SK-N-SH (cell line): ENCODE results near the gene S100B. TPM values are rescaled to one million over a fixed set of nuclear protein-coding genes. Genes with fewer than 3 reads are reported as not detected.

Source experiments
- CTCF ChIA-PET: fragments of 300-600, 350-600 bp; formaldehyde crosslinking; extraction: SDS; loops from one replicate; lab custom pipeline; 2021; lab: Yijun Ruan, JAX
- POLR2A ChIA-PET: fragments of 350-600 bp; sonication (Branson Sonifier 250); formaldehyde crosslinking; extraction: SDS; loops from one replicate; lab custom pipeline; 2020; ENCODE audit warnings: antibody characterized with exemption, inconsistent platforms; lab: Yijun Ruan, JAX
- DNase-seq: peaks from one replicate; pipeline ENCODE4 v3.0.0; 2012
- H2AFZ ChIP-seq: fragments of 200-600 bp; sonication (generic); 2 replicates; pipeline ENCODE4 v1.8.1; 2016; ENCODE audit warnings: antibody characterized with exemption, mild to moderate bottlenecking, low read depth
- H3F3A ChIP-seq: fragments of 200-600 bp; sonication (generic); replicated peaks from 2 replicates; pipeline ENCODE3; 2016; ENCODE audit warnings: antibody characterized with exemption, mild to moderate bottlenecking; ENCODE audit not compliant: insufficient read depth
- H3K27ac ChIP-seq, 2 experiments: fragments of 200-500 bp in 1 of 2; fragments of 200-600 bp in 1 of 2; sonication (Bioruptor generic) in 1 of 2; sonication (generic), shearing (Covaris generic) in 1 of 2; 2 replicates each; pipeline versions ENCODE4 v1.5.1 to v1.6.1; 2014 to 2016; ENCODE audit warnings: low read depth in 2 of 2, inconsistent platforms in 1 of 2, low read length in 1 of 2, mild to moderate bottlenecking in 1 of 2, mixed read lengths in 1 of 2
- H3K27me3 ChIP-seq: fragments of 200-600 bp; sonication (generic), shearing (Covaris generic); 2 replicates; pipeline ENCODE4 v1.6.1; 2016; ENCODE audit warnings: mixed run types; ENCODE audit not compliant: insufficient read depth
- H3K36me3 ChIP-seq, 2 experiments: fragments of 200-500 bp in 1 of 2; fragments of 200-600 bp in 1 of 2; sonication (Bioruptor generic) in 1 of 2; sonication (generic) in 1 of 2; replicated peaks in 1 of 2; 2 replicates each; pipeline versions ENCODE3 to v1.5.1; 2014 to 2016; ENCODE audit warnings: low read length in 1 of 2, mild to moderate bottlenecking in 1 of 2; ENCODE audit not compliant: insufficient read depth in 2 of 2, control insufficient read depth in 1 of 2
- H3K4me1 ChIP-seq, 2 experiments: fragments of 200-500 bp in 1 of 2; fragments of 200-600 bp in 1 of 2; sonication (Bioruptor generic) in 1 of 2; sonication (generic), shearing (Covaris generic) in 1 of 2; 2 replicates each; pipeline versions ENCODE4 v1.5.1 to v1.6.1; 2014 to 2016; ENCODE audit warnings: low read depth in 1 of 2, low read length in 1 of 2, mixed run types in 1 of 2; ENCODE audit not compliant: insufficient read depth in 2 of 2, control insufficient read depth in 1 of 2
- H3K4me2 ChIP-seq: fragments of 200-600 bp; sonication (generic), shearing (Covaris generic); 2 replicates; pipeline ENCODE4 v1.6.1; 2017; ENCODE audit warnings: mixed run types
- H3K4me3 ChIP-seq, 2 experiments: fragments of 200-500 bp in 1 of 2; fragments of 200-600 bp in 1 of 2; sonication (Bioruptor generic) in 1 of 2; sonication (generic), shearing (Covaris generic) in 1 of 2; 2 replicates each; pipeline versions ENCODE4 v1.5.1 to v1.8.1; 2014 to 2016; ENCODE audit warnings: low read depth in 2 of 2, inconsistent platforms in 1 of 2, low read length in 1 of 2, mild to moderate bottlenecking in 1 of 2, mixed read lengths in 1 of 2, moderate library complexity in 1 of 2
- H3K79me2 ChIP-seq: fragments of 200-600 bp; sonication (generic); 2 replicates; pipeline ENCODE4 v1.8.1; 2017; ENCODE audit warnings: mild to moderate bottlenecking; ENCODE audit not compliant: insufficient read depth
- H3K9ac ChIP-seq: fragments of 200-600 bp; sonication (generic); 2 replicates; pipeline ENCODE4 v1.6.1; 2017; ENCODE audit warnings: mixed run types
- H3K9me2 ChIP-seq: fragments of 200-600 bp; sonication (generic); 2 replicates; pipeline ENCODE4 v1.6.1; 2017; ENCODE audit warnings: mixed run types
- H3K9me3 ChIP-seq: fragments of 200-600 bp; sonication (generic); 2 replicates; pipeline ENCODE4 v1.6.1; 2017; ENCODE audit warnings: mixed run types, mild to moderate bottlenecking, moderate library complexity
- H4K20me1 ChIP-seq: fragments of 200-600 bp; sonication (generic); 2 replicates; pipeline ENCODE4 v1.6.1; 2017; ENCODE audit warnings: mild to moderate bottlenecking, mixed run types; ENCODE audit not compliant: insufficient read depth
- CHD2 ChIP-seq: fragments of 150-350 bp; IDR thresholded peaks from 2 replicates; pipeline ENCODE4 v1.6.1; 2018; ENCODE audit warnings: low read length; ENCODE audit not compliant: partially characterized antibody
- ELF1 ChIP-seq: IDR thresholded peaks from 2 replicates; pipeline ENCODE4 v1.4.0; 2012
- EP300 ChIP-seq, 2 experiments: IDR thresholded peaks; 2 replicates each; pipeline versions ENCODE4 v1.4.0 to v1.6.1; 2012; ENCODE audit warnings: borderline replicate concordance in 1 of 2, low read depth in 1 of 2, low read length in 1 of 2
- EZH2phosphoT487 ChIP-seq: fragments of 200-600 bp; sonication (generic); IDR thresholded peaks from 2 replicates; pipeline ENCODE4 v1.6.1; 2017; ENCODE audit warnings: low read depth, mixed run types, mild to moderate bottlenecking, antibody characterized with exemption, moderate library complexity, borderline replicate concordance
- FOSL2 ChIP-seq: IDR thresholded peaks from 2 replicates; pipeline ENCODE4 v1.4.0; 2012; ENCODE audit warnings: low read depth, mild to moderate bottlenecking, moderate library complexity, borderline replicate concordance
- FOXJ3 ChIP-seq: sonication (generic); formaldehyde crosslinking; IDR thresholded peaks from 2 replicates; pipeline ENCODE4 v1.5.1; 2020; ENCODE audit warnings: mild to moderate bottlenecking, missing genetic modification reagents
- MAX ChIP-seq: IDR thresholded peaks from 2 replicates; pipeline ENCODE4 v1.4.0; 2012; ENCODE audit warnings: low read depth
- MXI1 ChIP-seq: IDR thresholded peaks from 2 replicates; pipeline ENCODE4 v1.6.1; 2012; ENCODE audit warnings: mild to moderate bottlenecking, low read depth, low read length, improper control_type of control experiment
- NFIC ChIP-seq: IDR thresholded peaks from 2 replicates; pipeline ENCODE4 v1.4.0; 2012; ENCODE audit warnings: borderline replicate concordance
- PBX3 ChIP-seq: IDR thresholded peaks from 2 replicates; pipeline ENCODE4; 2012
- RFX5 ChIP-seq: IDR thresholded peaks from 2 replicates; pipeline ENCODE4 v1.6.1; 2012; ENCODE audit warnings: mild to moderate bottlenecking, improper control_type of control experiment, low read length
- SIN3A ChIP-seq: IDR thresholded peaks from 2 replicates; pipeline ENCODE4 v1.6.1; 2012; ENCODE audit warnings: low read depth, mild to moderate bottlenecking, low read length, moderate library complexity, borderline replicate concordance
- TAF1 ChIP-seq: IDR thresholded peaks from 2 replicates; pipeline ENCODE4 v1.6.1; 2012; ENCODE audit warnings: low read depth, mild to moderate bottlenecking, low read length, moderate library complexity, borderline replicate concordance
- TCF12 ChIP-seq: IDR thresholded peaks from 2 replicates; pipeline ENCODE4 v1.4.0; 2012
- TEAD4 ChIP-seq: IDR thresholded peaks from 2 replicates; pipeline ENCODE4 v1.4.0; 2012; ENCODE audit warnings: mild to moderate bottlenecking, borderline replicate concordance; ENCODE audit not compliant: insufficient read depth
- USF2 ChIP-seq: fragments of 150-350 bp; IDR thresholded peaks from 2 replicates; pipeline ENCODE4 v1.6.1; 2017; ENCODE audit warnings: antibody characterized with exemption, low read length, low read depth, borderline replicate concordance
- ZBTB33 ChIP-seq: IDR thresholded peaks from 2 replicates; pipeline ENCODE4 v1.4.0; 2012; ENCODE audit warnings: low read depth, borderline replicate concordance
- WGBS: methylation state at CpG from one replicate; pipeline ENCODE4 v1.1.6; 2017; ENCODE audit warnings: low lambda C conversion rate; 5-methylcytosine and 5-hydroxymethylcytosine counted together
- polyA plus RNA-seq, 3 experiments: library from polyadenylated mRNA; depleted of rRNA; stranded (reverse); fragments of >200 nt; gene quantifications; 2 replicates each; pipeline ENCODE4 v1.2.3, GENCODE V29; 2012

Gene S100B
- polyA plus RNA-seq, 1 of the 3 experiments (the other 2 are of a cell fraction), result 0.12 TPM

GRCh38 chr21:46634966-46635323 lies 30.1 kb upstream of the S100B start (continued):
- no peak for TF ChIP-seq CHD2
- TF ChIP-seq SIN3A, result no peak
- no peak for TF ChIP-seq USF2
- peak; percentile 50; the same call in 1 of the 2 replicates for TF ChIP-seq RFX5
- no peak for TF ChIP-seq EZH2phosphoT487
- TF ChIP-seq PBX3, result no peak
- no peak for TF ChIP-seq EP300 (IDR thresholded peaks at IDR 0.05; ENCODE audit: borderline replicate concordance in 1 of 2, low read depth in 1 of 2, low read length in 1 of 2)
- TF ChIP-seq, all 33 proteins: peak for 11

GRCh38 chr21:46634427-46634826 lies 29.5 kb upstream of the S100B start:
- H3K4me1 ChIP-seq, result peaks cover 9 to 22% of the 10 kb centered on the region in 2 experiments; a peak in 2 of 4 replicates
- H3K27me3 ChIP-seq, result no peaks in the 10 kb centered on the region
- H3K27ac ChIP-seq, result peak overlapping the region; percentile 90 to 95
- TF ChIP-seq FOSL2 (no peak), FOXJ3 (CRISPR knock-in tag) (no peak), NFIC (no peak), USF2 (no peak), CHD2 (no peak), EZH2phosphoT487 (no peak), ELF1 (no peak), TAF1 (no peak), ZBTB33 (no peak), MAX (no peak), RFX5 (no peak), TCF12 (no peak), MXI1 (no peak), TEAD4 (no peak)
- peak overlapping the region; percentile 81 to 89 for H3K4me3 ChIP-seq
- no peaks in the 10 kb centered on the region for H3K9me2 ChIP-seq
- no peak for DNase-seq
- CTCF ChIA-PET, result no interaction called here
- H3K9me3 ChIP-seq, result no peaks in the 10 kb centered on the region
- H3K4me2 ChIP-seq, result peak overlapping the region; percentile 88
- peaks cover 20% of the 10 kb centered on the region for H3F3A ChIP-seq
- peaks cover 18% of the 10 kb centered on the region in 2 experiments for H3K36me3 ChIP-seq
- POLR2A ChIA-PET, result interaction anchor here (0.6 kb wide), 1 partner anchor 376 kb away, joined by 3 read pairs; no protein-coding TSS in a partner anchor
- peaks cover 39% of the 10 kb centered on the region for H3K79me2 ChIP-seq
- peaks cover 20% of the 10 kb centered on the region for H4K20me1 ChIP-seq
- peak overlapping the region; percentile 97 for H2AFZ ChIP-seq
- WGBS, result 93% methylated on average over 8 of the region's 8 CpGs
- H3K9ac ChIP-seq, result peak overlapping the region; percentile 88
